Neural crest cell (in vitro differentiated cells): Measurements from ENCODE around the gene KCNF1. TPM values are rescaled to one million over a fixed set of nuclear protein-coding genes. Genes with fewer than 3 reads are reported as not detected.

Source experiments
- DNase-seq: peaks from one replicate; pipeline ENCODE4 v3.0.0; 2021; ENCODE audit warnings: low read depth, mixed read lengths, low spot score
- H3K27ac Mint-ChIP-seq: one replicate; pipeline ENCODE4 v1.8.0; 2021; ENCODE audit warnings: mild to moderate bottlenecking, mixed read lengths; ENCODE audit not compliant: unreplicated experiment
- H3K27me3 Mint-ChIP-seq: 2 replicates; pipeline ENCODE4 v1.8.0; 2021; ENCODE audit warnings: low read depth, mild to moderate bottlenecking, mixed read lengths
- H3K36me3 Mint-ChIP-seq: 2 replicates; pipeline ENCODE4 v1.8.0; 2021; ENCODE audit warnings: low read depth, mild to moderate bottlenecking, mixed read lengths
- H3K4me1 Mint-ChIP-seq: 2 replicates; pipeline ENCODE4 v1.8.0; 2021; ENCODE audit warnings: mixed read lengths
- H3K4me3 Mint-ChIP-seq: one replicate; pipeline ENCODE4 v1.8.0; 2021; ENCODE audit warnings: mild to moderate bottlenecking, mixed read lengths
- H3K9me3 Mint-ChIP-seq: 2 replicates; pipeline ENCODE4 v1.8.0; 2021; ENCODE audit warnings: mixed read lengths
- total RNA-seq: library from RNA; stranded (reverse); gene quantifications from 2 replicates; pipeline ENCODE4 v1.2.1, GENCODE V29; 2021
- TF ChIP-seq, protein P1 (sequence below): fragments of 200-600 bp; sonication (generic); conservative IDR thresholded peaks from 2 replicates; pipeline ENCODE4 v1.5.0; 2021; ENCODE audit warnings: antibody characterized with exemption, mild to moderate bottlenecking

KCNF1 gene
- total RNA-seq, 1 donor from 2014 or later: 1.1 TPM

DNA sequence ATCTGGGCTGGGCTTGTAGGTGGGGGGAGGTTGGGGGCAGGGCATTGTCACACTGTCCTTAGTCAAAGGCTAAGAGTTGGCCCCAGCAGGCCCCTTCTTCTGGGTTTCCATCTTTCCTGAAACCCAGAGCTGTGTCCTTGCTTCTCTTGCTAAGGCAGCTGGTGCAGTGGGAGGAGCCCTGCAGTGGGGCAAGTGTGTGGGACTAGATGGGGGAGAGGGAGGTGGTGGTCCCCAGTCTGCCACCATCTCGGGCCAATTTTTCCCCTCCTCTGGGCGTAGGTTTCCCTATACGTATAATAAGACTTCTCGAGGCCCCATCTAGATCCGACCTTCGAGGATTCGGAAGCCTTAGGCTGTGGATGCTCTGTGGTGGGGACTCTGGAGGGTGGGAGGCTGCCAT, 3.5 kb downstream of the KCNF1 start:
- no peak overlapping the region for H3K4me3 Mint-ChIP-seq
- peaks cover 41% of the 10 kb centered on the region for H3K27me3 Mint-ChIP-seq
- H3K9me3 Mint-ChIP-seq: no peaks in the 10 kb centered on the region
- H3K36me3 Mint-ChIP-seq: no peaks in the 10 kb centered on the region
- no peak for DNase-seq
- no peak overlapping the region for H3K27ac Mint-ChIP-seq
- TF ChIP-seq, protein P1, sequence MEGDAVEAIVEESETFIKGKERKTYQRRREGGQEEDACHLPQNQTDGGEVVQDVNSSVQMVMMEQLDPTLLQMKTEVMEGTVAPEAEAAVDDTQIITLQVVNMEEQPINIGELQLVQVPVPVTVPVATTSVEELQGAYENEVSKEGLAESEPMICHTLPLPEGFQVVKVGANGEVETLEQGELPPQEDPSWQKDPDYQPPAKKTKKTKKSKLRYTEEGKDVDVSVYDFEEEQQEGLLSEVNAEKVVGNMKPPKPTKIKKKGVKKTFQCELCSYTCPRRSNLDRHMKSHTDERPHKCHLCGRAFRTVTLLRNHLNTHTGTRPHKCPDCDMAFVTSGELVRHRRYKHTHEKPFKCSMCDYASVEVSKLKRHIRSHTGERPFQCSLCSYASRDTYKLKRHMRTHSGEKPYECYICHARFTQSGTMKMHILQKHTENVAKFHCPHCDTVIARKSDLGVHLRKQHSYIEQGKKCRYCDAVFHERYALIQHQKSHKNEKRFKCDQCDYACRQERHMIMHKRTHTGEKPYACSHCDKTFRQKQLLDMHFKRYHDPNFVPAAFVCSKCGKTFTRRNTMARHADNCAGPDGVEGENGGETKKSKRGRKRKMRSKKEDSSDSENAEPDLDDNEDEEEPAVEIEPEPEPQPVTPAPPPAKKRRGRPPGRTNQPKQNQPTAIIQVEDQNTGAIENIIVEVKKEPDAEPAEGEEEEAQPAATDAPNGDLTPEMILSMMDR: no peak
- peaks cover 8% of the 10 kb centered on the region for H3K4me1 Mint-ChIP-seq

DNA sequence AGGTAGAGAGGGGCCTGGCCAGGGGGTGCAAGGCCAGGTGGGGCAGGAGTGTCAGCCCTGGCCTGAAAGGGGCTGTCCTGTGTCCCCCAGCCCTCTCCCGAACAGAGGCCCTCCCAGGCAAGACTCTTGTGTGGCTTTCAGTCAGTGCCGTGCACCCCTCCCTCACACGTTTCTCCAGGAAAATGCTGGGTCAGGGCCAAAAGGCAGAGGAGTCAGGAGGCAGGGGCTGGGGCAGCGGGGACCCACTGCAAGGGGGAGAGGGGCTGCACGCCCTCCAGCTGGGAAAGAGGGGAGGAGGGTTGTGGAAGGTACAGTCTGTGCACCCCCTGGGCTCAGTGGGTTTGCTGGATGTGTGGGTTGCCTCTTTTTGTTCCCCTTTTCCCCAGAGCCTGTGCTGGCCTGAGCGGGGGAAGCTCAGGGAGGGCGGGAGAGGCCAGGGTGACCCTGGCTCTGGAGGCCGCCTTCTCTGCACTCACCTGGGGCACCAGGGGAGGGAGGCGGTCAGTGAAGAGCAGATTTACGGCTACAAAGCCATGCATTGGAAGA, 4.1 kb downstream of the KCNF1 start:
- no peak for DNase-seq
- no peak overlapping the region for H3K4me3 Mint-ChIP-seq
- no peak overlapping the region for H3K27ac Mint-ChIP-seq
- H3K36me3 Mint-ChIP-seq: no peaks in the 10 kb centered on the region
- H3K4me1 Mint-ChIP-seq: peaks cover 5% of the 10 kb centered on the region
- TF ChIP-seq, protein P1: no peak
- no peaks in the 10 kb centered on the region for H3K9me3 Mint-ChIP-seq
- peaks cover 38% of the 10 kb centered on the region for H3K27me3 Mint-ChIP-seq

DNA sequence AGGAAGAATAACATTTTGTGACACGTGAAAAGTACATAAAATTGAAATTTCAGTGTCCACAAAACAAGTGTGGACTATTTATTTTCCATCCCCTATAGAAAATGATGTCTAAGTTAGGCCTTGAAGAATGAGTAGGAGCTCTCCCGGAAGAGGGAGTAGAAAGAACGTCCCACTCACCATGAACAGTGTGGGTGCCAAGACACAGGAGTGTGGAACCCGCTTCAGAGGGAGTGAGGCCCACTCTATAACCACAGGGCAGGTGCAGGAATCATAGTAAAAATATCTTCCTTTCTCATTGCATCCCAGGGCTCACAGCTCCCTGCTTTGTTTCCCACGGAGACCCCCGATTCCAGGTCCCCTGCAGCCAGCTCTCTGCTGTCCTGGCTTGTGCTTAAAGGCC, 5.2 kb downstream of the KCNF1 start:
- peaks cover 29% of the 10 kb centered on the region for H3K27me3 Mint-ChIP-seq
- H3K4me1 Mint-ChIP-seq: no peaks in the 10 kb centered on the region
- no peak overlapping the region for H3K4me3 Mint-ChIP-seq
- H3K36me3 Mint-ChIP-seq: no peaks in the 10 kb centered on the region
- H3K9me3 Mint-ChIP-seq: no peaks in the 10 kb centered on the region
- no peak for DNase-seq
- H3K27ac Mint-ChIP-seq: peak overlapping the region; percentile 29
- TF ChIP-seq, protein P1: no peak

DNA sequence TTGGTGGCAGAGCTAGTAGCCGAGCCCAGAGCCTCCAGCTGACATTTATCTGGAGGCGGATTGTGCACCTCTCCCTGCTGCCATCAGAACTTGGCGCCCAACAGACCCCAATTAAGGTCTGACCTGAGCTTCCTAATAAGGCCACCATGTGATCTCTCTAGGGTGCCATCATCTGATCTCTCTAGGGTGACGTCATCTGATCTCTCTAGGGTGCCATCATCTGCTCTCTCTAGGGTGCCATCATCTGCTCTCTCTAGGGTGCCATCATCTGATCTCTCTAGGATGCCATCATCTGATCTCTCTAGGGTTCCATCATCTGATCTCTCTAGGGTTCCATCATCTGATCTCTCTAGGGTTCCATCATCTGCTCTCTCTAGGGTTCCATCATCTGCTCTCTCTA, 6.2 kb downstream of the KCNF1 start:
- Mint-ChIP-seq H3K36me3 (no peaks in the 10 kb centered on the region), H3K27me3 (peaks cover 23% of the 10 kb centered on the region), H3K27ac (no peak overlapping the region), H3K4me3 (no peak overlapping the region), H3K9me3 (no peaks in the 10 kb centered on the region), H3K4me1 (no peaks in the 10 kb centered on the region)
- TF ChIP-seq, protein P1: no peak
- DNase-seq: no peak

DNA sequence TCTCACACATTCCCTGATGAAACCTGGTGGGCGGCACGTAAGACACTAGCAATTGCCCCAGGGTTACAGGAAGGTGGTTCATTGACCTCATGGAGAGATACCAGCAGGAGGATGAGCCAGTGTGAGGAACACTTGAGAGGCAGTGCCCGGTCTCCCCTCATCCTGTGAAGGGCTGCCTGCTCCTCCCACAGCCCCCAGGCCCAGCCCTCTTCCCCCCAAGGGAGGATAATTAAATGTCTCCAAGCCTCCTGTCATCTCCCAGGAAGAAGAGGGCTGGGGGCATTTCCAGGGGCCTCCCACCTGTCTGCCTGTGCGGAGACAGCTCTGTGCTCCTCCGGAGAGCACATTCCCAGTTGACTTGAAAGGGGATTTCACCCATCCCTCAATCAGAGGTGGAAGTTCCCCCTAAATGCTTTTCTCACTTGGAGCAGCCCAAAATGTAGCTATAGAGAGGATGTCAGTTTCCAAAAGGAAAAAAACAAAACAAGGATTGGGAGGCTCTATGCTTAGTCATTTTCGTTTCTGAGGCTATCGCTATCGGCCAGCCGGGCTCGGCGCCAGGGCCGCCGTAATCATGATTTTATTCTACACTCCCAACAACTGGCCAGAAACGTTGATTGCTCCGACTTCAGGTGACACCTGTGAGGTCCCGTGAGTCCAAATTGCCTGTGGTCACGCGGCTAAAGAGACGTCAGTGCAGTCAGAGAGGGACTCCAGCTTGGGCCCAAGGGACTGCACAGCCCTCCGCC, 7.1 kb downstream of the KCNF1 start:
- Mint-ChIP-seq H3K9me3 (no peaks in the 10 kb centered on the region), H3K4me1 (no peaks in the 10 kb centered on the region), H3K27me3 (peaks cover 17% of the 10 kb centered on the region), H3K4me3 (no peak overlapping the region), H3K36me3 (no peaks in the 10 kb centered on the region), H3K27ac (peak overlapping the region; percentile 62)
- DNase-seq: no peak
- TF ChIP-seq, protein P1: no peak
